Measurements from ENCODE around the gene GALNT2. TPM values are rescaled to one million over a fixed set of nuclear protein-coding genes. Genes with fewer than 3 reads are reported as not detected.
A peak's percentile ranks its signal among the peaks of the same experiment; 100 is the strongest.

The GALNT2 gene
- total and polyA plus RNA-seq, 9 of the 15 experiments (the other 6 are each of a cell fraction or from before 2014, with no cell fraction given): 1.6 to 106 (median 51.9) TPM

GRCh38 chr1:230057681-230058565, 9.1 kb upstream of the GALNT2 start:
- CTCF ChIA-PET (ENCODE audit: low intra/inter-chr PET ratio): no interaction called here
- no peak overlapping the region for H3K27ac ChIP-seq (ENCODE audit: extremely low read depth, low read depth, low read length)
- H3K4me3 ChIP-seq: no peak overlapping the region
- H4K20me1 ChIP-seq (replicated peaks; ENCODE audit: control insufficient read depth, insufficient read depth, low read length): no peaks in the 10 kb centered on the region
- no peaks in the 10 kb centered on the region for H3K9me1 ChIP-seq (ENCODE audit: control insufficient read depth, insufficient read depth, low read length)
- H3K27me3 ChIP-seq (ENCODE audit: control insufficient read depth in 2 of 2, insufficient read depth in 2 of 2, low read length in 2 of 2): peaks cover 4 to 10% of the 10 kb centered on the region in 2 experiments; a peak in 4 of 5 replicates
- no peaks in the 10 kb centered on the region for H3K79me2 ChIP-seq (ENCODE audit: control insufficient read depth, insufficient read depth, low read length)
- intact Hi-C loops (cut with micrococcal nuclease): no loop called here
- DNase-seq (ENCODE audit: extremely low read depth in 1 of 4, low spot score in 3 of 4) (no peak), FAIRE-seq (no peak), ATAC-seq (peak; percentile 56)
- in situ Hi-C loops (cut with MboI): no loop called here
- H3K36me3 ChIP-seq (ENCODE audit: control insufficient read depth, insufficient read depth, low read length): no peaks in the 10 kb centered on the region
- no TSS peak for BruUV-seq (replicated peaks)
- no peak overlapping the region for H3K4me2 ChIP-seq (ENCODE audit: insufficient read depth, low read length)
- H2AFZ ChIP-seq (ENCODE audit: low read depth, low read length): peak overlapping the region; percentile 42; the same call in 1 of the 2 replicates
- H3K4me1 ChIP-seq (replicated peaks in 1 of 2; ENCODE audit: control insufficient read depth in 2 of 2, insufficient read depth in 2 of 2, low read length in 2 of 2): no peaks in the 10 kb centered on the region; a peak in 1 of 5 replicates
- no peaks in the 10 kb centered on the region; the same call in 1 of the 2 replicates for H3K9me3 ChIP-seq (replicated peaks; ENCODE audit: control insufficient read depth, insufficient read depth, low read depth, low read length)
- peak overlapping the region in 1 of 2 experiments; percentile 31; a peak in 1 of 4 replicates for H3K9ac ChIP-seq (ENCODE audit: insufficient read depth in 1 of 2, low read depth in 2 of 2, low read length in 2 of 2)
- WGBS (ENCODE audit: insufficient coverage, low coverage, missing lambda C conversion rate): 37% methylated on average over 24 of the region's 24 CpGs
- POLR2A ChIA-PET: interaction anchor here (0.7 to 1.5 kb wide), 2 partner anchors 8 to 16 kb away, joined by 3 to 4 read pairs; no protein-coding TSS in a partner anchor
- TF ChIP-seq ZNF639 (CRISPR knock-in tag; conservative IDR thresholded peaks at IDR 0.05 in 1 of 2, IDR thresholded peaks at IDR 0.05 in 1 of 2): no peak
- TF ChIP-seq TSC22D4 (tag; IDR thresholded peaks at IDR 0.05): no peak
- TF ChIP-seq RB1 (IDR thresholded peaks at IDR 0.05; ENCODE audit: low read depth): no peak
- TF ChIP-seq MEF2D (tag; conservative IDR thresholded peaks at IDR 0.05; ENCODE audit: low read depth): no peak
- TF ChIP-seq GATAD2A (IDR thresholded peaks at IDR 0.05): no peak
- no peak for TF ChIP-seq ZC3H4 (CRISPR knock-in tag; IDR thresholded peaks at IDR 0.05; ENCODE audit: borderline replicate concordance)
- TF ChIP-seq CHD4 (IDR thresholded peaks at IDR 0.05; ENCODE audit: insufficient read depth, insufficient replicate concordance, low read depth, low read length, poor library complexity, severe bottlenecking): no peak
- TF ChIP-seq U2AF1 (optimal IDR thresholded peaks at IDR 0.05; ENCODE audit: low read depth, low read length): no peak
- no peak for TF ChIP-seq BRCA1 (IDR thresholded peaks at IDR 0.05)
- TF ChIP-seq BRCA1 (CRISPR knock-in tag; IDR thresholded peaks at IDR 0.05): no peak
- no peak for TF ChIP-seq TRIM24 (IDR thresholded peaks at IDR 0.05)
- TF ChIP-seq ZFX (CRISPR knock-in tag; IDR thresholded peaks at IDR 0.05): no peak
- no peak for TF ChIP-seq ZKSCAN3 (CRISPR knock-in tag; IDR thresholded peaks at IDR 0.05)
- TF ChIP-seq STAT6 (CRISPR knock-in tag; IDR thresholded peaks at IDR 0.05): no peak
- TF ChIP-seq ZBTB2 (IDR thresholded peaks at IDR 0.05): no peak

Measured in K562 (cell line).